ENCODE results near the gene DPP6. TPM values are rescaled to one million over a fixed set of nuclear protein-coding genes. Genes with fewer than 3 reads are reported as not detected.

Gene DPP6
- total RNA-seq, 1 donor from 2014 or later: 0.48 TPM

DNA sequence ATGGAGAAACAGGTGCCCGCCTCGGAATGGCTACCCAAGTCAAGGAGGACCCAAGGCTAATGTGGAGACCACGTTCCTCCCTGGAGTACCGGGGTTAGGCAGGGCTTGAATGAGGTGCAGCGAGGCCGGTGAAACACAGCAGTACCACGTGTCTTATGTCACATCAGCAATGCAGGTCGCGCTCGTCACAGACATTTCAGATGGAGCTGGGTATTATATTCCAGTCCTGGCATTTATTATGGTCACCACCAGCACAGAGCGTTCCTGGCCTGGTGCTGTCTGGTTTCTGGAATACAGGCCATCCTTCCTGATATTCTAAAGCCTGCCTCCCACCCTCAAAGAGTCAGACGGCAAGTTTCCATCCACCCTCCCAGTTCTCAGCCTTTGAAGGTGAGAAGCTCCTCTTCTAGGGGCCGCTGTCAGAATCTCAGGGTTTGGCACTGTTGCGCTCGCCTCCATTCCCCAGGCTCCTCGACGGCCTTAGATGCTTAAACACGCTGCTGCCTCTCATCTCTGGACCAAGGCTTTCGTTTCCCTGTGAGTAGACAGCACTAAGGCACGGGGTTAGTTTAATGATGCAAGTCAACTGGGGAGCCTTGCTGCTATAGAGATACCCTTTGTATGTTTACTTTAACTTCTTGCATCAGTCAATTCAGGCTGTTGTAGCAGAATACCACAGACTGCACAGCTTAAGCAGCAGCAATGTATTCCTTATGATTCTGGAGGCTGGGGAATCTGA lies 377.6 kb downstream of the DPP6 start:
- TF ChIP-seq EZH2 (IDR thresholded peaks at IDR 0.05; ENCODE audit: insufficient read depth, low read length) (no peak), CTCF (IDR thresholded peaks at IDR 0.05; ENCODE audit: insufficient read depth, low read depth, low read length) (no peak)
- H3K27me3 ChIP-seq (ENCODE audit: insufficient read depth, low read length): no peaks in the 10 kb centered on the region
- H3K27ac Mint-ChIP-seq (ENCODE audit: unreplicated experiment): no peak overlapping the region
- DNase-seq (ENCODE audit: low read depth) (no peak), FAIRE-seq (no peak)
- H3K36me3 ChIP-seq (ENCODE audit: insufficient read depth, low read length): no peaks in the 10 kb centered on the region
- H3K9me3 ChIP-seq (ENCODE audit: insufficient read depth, low read depth, low read length): peaks cover 2% of the 10 kb centered on the region
- H3K4me3 Mint-ChIP-seq (ENCODE audit: unreplicated experiment): no peak overlapping the region
- H3K4me1 ChIP-seq (ENCODE audit: insufficient read depth, low read length): no peaks in the 10 kb centered on the region
- peaks cover 5% of the 10 kb centered on the region for H3K4me1 Mint-ChIP-seq (ENCODE audit: low read depth, unreplicated experiment)
- peaks cover 2% of the 10 kb centered on the region for H3K9me3 Mint-ChIP-seq (ENCODE audit: unreplicated experiment)
- no peaks in the 10 kb centered on the region for H3K27me3 Mint-ChIP-seq (ENCODE audit: low read depth, unreplicated experiment)
- no peak overlapping the region for H3K4me3 ChIP-seq (ENCODE audit: insufficient read depth, low read depth, low read length)
- H3K36me3 Mint-ChIP-seq (ENCODE audit: low read depth, unreplicated experiment): no peaks in the 10 kb centered on the region
- H2AFZ ChIP-seq (ENCODE audit: low read depth, low read length): no peak overlapping the region
- no peaks in the 10 kb centered on the region for H4K20me1 ChIP-seq (ENCODE audit: insufficient read depth, low read length)
- H3K4me2 ChIP-seq (ENCODE audit: low read length): no peak overlapping the region
- H3K27ac ChIP-seq (ENCODE audit: low read depth, low read length): no peak overlapping the region
- no peak overlapping the region for H3K9ac ChIP-seq (ENCODE audit: low read length)
- no peaks in the 10 kb centered on the region for H3K79me2 ChIP-seq (ENCODE audit: insufficient read depth, low read length)

DNA sequence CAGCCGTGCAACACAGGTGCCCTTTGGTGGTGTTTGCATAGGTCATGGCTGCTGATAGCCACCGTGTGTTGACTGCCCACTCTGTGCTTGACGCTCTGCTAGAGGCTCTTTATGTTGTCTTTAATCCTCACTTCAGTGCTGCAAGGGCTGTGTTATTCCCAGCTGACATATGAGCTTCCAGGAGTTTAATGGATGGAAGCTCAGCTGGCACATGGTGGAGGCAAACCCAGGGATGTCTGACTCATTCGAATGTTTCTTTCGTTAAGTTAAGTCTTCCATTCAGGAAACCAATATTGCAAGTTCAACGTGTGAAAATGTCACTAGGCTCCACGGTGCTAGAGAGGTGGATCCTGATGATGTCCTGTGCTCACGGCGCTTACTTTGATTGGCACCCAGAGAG lies 378.4 kb downstream of the DPP6 start:
- Histone ChIP-seq H2AFZ (ENCODE audit: low read depth, low read length) (no peak overlapping the region), H4K20me1 (ENCODE audit: insufficient read depth, low read length) (no peaks in the 10 kb centered on the region), H3K4me2 (ENCODE audit: low read length) (no peak overlapping the region), H3K27me3 (ENCODE audit: insufficient read depth, low read length) (no peaks in the 10 kb centered on the region), H3K79me2 (ENCODE audit: insufficient read depth, low read length) (no peaks in the 10 kb centered on the region), H3K27ac (ENCODE audit: low read depth, low read length) (no peak overlapping the region), H3K9ac (ENCODE audit: low read length) (no peak overlapping the region), H3K4me3 (ENCODE audit: insufficient read depth, low read depth, low read length) (no peak overlapping the region), H3K4me1 (ENCODE audit: insufficient read depth, low read length) (no peaks in the 10 kb centered on the region), H3K9me3 (ENCODE audit: insufficient read depth, low read depth, low read length) (no peaks in the 10 kb centered on the region), H3K36me3 (ENCODE audit: insufficient read depth, low read length) (no peaks in the 10 kb centered on the region)
- Mint-ChIP-seq H3K36me3 (ENCODE audit: low read depth, unreplicated experiment) (no peaks in the 10 kb centered on the region), H3K4me3 (ENCODE audit: unreplicated experiment) (no peak overlapping the region), H3K27me3 (ENCODE audit: low read depth, unreplicated experiment) (no peaks in the 10 kb centered on the region), H3K4me1 (ENCODE audit: low read depth, unreplicated experiment) (no peaks in the 10 kb centered on the region), H3K27ac (ENCODE audit: unreplicated experiment) (no peak overlapping the region), H3K9me3 (ENCODE audit: unreplicated experiment) (peaks cover 2% of the 10 kb centered on the region)
- TF ChIP-seq EZH2 (IDR thresholded peaks at IDR 0.05; ENCODE audit: insufficient read depth, low read length): no peak
- TF ChIP-seq CTCF (IDR thresholded peaks at IDR 0.05; ENCODE audit: insufficient read depth, low read depth, low read length): no peak
- DNase-seq (ENCODE audit: low read depth) (no peak), FAIRE-seq (no peak)

- TF ChIP-seq EZH2 (IDR thresholded peaks at IDR 0.05; ENCODE audit: insufficient read depth, low read length): no peak
- TF ChIP-seq CTCF (IDR thresholded peaks at IDR 0.05; ENCODE audit: insufficient read depth, low read depth, low read length): no peak
- FAIRE-seq: no peak
- Mint-ChIP-seq H3K27ac (ENCODE audit: unreplicated experiment) (no peak overlapping the region), H3K27me3 (ENCODE audit: low read depth, unreplicated experiment) (no peaks in the 10 kb centered on the region), H3K9me3 (ENCODE audit: unreplicated experiment) (peaks cover 2% of the 10 kb centered on the region), H3K36me3 (ENCODE audit: low read depth, unreplicated experiment) (no peaks in the 10 kb centered on the region), H3K4me3 (ENCODE audit: unreplicated experiment) (no peak overlapping the region), H3K4me1 (ENCODE audit: low read depth, unreplicated experiment) (no peaks in the 10 kb centered on the region)
- no peaks in the 10 kb centered on the region for H3K4me1 ChIP-seq (ENCODE audit: insufficient read depth, low read length)
- no peak overlapping the region for H3K27ac ChIP-seq (ENCODE audit: low read depth, low read length)
- H3K4me2 ChIP-seq (ENCODE audit: low read length): no peak overlapping the region
- no peak for DNase-seq (ENCODE audit: low read depth)
- H3K4me3 ChIP-seq (ENCODE audit: insufficient read depth, low read depth, low read length): no peak overlapping the region
- no peaks in the 10 kb centered on the region for H3K79me2 ChIP-seq (ENCODE audit: insufficient read depth, low read length)
- no peaks in the 10 kb centered on the region for H3K27me3 ChIP-seq (ENCODE audit: insufficient read depth, low read length)
- H2AFZ ChIP-seq (ENCODE audit: low read depth, low read length): no peak overlapping the region
- no peaks in the 10 kb centered on the region for H4K20me1 ChIP-seq (ENCODE audit: insufficient read depth, low read length)
- H3K9ac ChIP-seq (ENCODE audit: low read length): no peak overlapping the region
- H3K36me3 ChIP-seq (ENCODE audit: insufficient read depth, low read length): no peaks in the 10 kb centered on the region
- no peaks in the 10 kb centered on the region for H3K9me3 ChIP-seq (ENCODE audit: insufficient read depth, low read depth, low read length)
These were observed 378.8 kb downstream of the DPP6 start for GRCh38 chr7:154431045-154431444.
